NB4 (cell line): ENCODE measurements around the gene E2F8.
A peak's percentile ranks its signal among the peaks of the same experiment; 100 is the strongest.

ENCODE experiments used
- MYC ChIP-seq: IDR thresholded peaks from 2 replicates; pipeline ENCODE4 v1.6.1; 2011; ENCODE audit warnings: low read depth, low read length
- POLR2A ChIP-seq: IDR thresholded peaks from 2 replicates; pipeline ENCODE4 v1.6.1; 2011; ENCODE audit warnings: mild to moderate bottlenecking; ENCODE audit not compliant: insufficient read length; ENCODE audit errors: extremely low read depth
- TF ChIP-seq, protein P1 (sequence below): IDR thresholded peaks from one replicate; pipeline ENCODE4 v1.5.1; 2012; ENCODE audit warnings: low read depth, low read length
- TF ChIP-seq, protein P2 (sequence below): IDR thresholded peaks from 2 replicates; pipeline ENCODE4 v1.6.1; 2011; ENCODE audit warnings: low read depth, low read length

DNA sequence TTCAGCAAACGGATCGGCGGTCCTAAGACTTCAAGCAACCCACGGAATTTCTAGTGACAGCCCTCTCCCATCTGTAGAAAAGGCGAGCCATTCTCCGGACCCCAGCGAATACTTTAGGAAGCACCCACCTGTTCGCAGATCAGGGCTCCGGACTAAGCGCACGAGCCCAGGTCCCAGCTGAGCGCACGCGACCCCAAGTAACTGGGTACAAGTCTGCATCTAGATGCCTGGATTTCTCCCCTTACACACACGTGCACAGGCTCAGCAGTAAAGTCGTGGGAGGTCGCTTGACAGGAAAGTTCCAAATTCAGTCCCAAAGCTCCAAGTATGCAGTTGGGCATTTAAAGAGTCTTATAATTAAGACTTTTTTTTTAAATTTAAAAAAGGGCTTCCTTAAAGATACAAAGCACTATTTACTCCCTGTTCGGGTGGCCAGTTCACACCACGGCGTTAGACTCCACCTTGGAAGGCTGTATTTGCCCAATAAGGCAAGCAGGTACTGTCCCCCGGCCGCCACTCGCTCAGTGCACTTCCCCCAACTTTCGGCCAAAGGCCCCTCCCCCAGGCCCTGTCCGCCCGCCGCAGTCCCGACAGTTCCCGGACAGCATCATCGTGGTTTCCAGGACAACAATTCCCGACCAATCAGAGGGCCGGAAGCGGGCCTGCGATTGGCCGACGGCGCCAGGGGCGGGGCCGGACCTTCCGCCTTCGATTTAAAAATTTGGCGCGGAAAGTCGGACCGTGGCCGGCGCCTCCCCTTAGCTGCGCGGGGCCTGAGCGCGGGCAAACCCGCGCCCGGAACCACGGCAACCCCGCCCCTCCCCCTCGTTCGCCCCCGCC is at the start of gene E2F8:
- TF ChIP-seq, protein P1, sequence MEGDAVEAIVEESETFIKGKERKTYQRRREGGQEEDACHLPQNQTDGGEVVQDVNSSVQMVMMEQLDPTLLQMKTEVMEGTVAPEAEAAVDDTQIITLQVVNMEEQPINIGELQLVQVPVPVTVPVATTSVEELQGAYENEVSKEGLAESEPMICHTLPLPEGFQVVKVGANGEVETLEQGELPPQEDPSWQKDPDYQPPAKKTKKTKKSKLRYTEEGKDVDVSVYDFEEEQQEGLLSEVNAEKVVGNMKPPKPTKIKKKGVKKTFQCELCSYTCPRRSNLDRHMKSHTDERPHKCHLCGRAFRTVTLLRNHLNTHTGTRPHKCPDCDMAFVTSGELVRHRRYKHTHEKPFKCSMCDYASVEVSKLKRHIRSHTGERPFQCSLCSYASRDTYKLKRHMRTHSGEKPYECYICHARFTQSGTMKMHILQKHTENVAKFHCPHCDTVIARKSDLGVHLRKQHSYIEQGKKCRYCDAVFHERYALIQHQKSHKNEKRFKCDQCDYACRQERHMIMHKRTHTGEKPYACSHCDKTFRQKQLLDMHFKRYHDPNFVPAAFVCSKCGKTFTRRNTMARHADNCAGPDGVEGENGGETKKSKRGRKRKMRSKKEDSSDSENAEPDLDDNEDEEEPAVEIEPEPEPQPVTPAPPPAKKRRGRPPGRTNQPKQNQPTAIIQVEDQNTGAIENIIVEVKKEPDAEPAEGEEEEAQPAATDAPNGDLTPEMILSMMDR: no peak
- TF ChIP-seq POLR2A (no peak), MYC (0 out of 2 replicates have a peak, but pooled peaks have one; percentile 22)
- TF ChIP-seq, protein P2, sequence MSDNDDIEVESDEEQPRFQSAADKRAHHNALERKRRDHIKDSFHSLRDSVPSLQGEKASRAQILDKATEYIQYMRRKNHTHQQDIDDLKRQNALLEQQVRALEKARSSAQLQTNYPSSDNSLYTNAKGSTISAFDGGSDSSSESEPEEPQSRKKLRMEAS: peak; percentile 73
